ENCODE results near the gene ZFP91. TPM values are rescaled to one million over a fixed set of nuclear protein-coding genes. Genes with fewer than 3 reads are reported as not detected.

Gene ZFP91
- total RNA-seq, 2 experiments from 2014 or later: 37.2 to 38.0 TPM

- POLR2A ChIA-PET: interaction anchor here (0.8 kb wide), 1 partner anchor 10 kb away, joined by 3 read pairs; no protein-coding TSS in a partner anchor
- TF ChIP-seq CTCF (IDR thresholded peaks at IDR 0.05): no peak
- H3K27ac Mint-ChIP-seq: no peak overlapping the region
- no peaks in the 10 kb centered on the region for H3K9me3 Mint-ChIP-seq
- peaks cover 25% of the 10 kb centered on the region for H3K4me1 Mint-ChIP-seq (ENCODE audit: low read depth)
- H3K36me3 Mint-ChIP-seq (ENCODE audit: low read depth): no peaks in the 10 kb centered on the region
- intact Hi-C loops (cut with micrococcal nuclease): no loop called here
- H3K27me3 Mint-ChIP-seq: no peaks in the 10 kb centered on the region
- no peak overlapping the region for H3K4me3 Mint-ChIP-seq
- CTCF ChIA-PET: interaction anchor here (0.8 to 4.0 kb wide), 8 partner anchors 9 to 72 kb away, joined by 3 to 27 read pairs (median 4); no protein-coding TSS in a partner anchor
- DNase-seq: no peak
- ATAC-seq: no peak
Observed at GRCh38 chr11:58639669-58640068, 60.8 kb downstream of the ZFP91 start.

DNA sequence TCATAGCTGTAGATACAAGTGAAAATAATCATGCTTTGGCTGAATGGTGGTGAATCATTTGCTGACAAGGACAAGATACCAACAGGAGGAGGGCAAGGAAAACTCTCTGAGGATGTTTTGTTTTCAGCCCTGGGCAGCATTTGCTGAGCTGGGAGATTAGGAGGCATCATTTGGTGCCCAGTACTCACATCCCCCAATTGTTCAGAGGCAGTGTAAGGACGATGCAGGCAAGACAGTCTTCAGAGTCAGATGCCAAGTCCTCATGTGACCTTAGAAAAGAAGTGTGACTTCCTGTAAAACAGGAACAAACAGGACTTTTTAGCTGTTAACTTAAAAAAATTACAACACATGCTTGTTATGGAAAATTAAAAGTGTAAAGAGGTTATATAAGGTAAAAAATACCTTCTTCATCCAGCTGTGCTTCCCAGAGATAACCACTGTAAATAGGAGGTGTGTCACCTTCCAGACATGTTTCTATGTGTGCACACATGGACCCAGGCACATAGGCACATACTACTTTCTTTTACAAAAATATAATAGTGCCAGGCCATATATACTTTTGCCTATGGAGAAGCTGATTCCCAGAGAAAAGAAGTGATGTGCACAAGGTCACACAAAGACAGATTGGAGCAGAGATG is 61.6 kb downstream of the ZFP91 start:
- no peaks in the 10 kb centered on the region for H3K27me3 Mint-ChIP-seq
- peaks cover 25% of the 10 kb centered on the region for H3K4me1 Mint-ChIP-seq (ENCODE audit: low read depth)
- POLR2A ChIA-PET: interaction anchor here (0.6 to 1.0 kb wide), 2 partner anchors 15 to 137 kb away, joined by 3 to 5 read pairs; no protein-coding TSS in a partner anchor

GRCh38 chr11:58641341-58641740 is 62.5 kb downstream of the ZFP91 start:
- ChIA-PET CTCF (interaction anchor here (1.2 to 1.7 kb wide), 6 partner anchors 11 to 74 kb away, joined by 3 to 5 read pairs (median 4); no protein-coding TSS in a partner anchor), POLR2A (interaction anchor here (0.6 kb wide), 1 partner anchor 136 kb away, joined by 3 read pairs; no protein-coding TSS in a partner anchor)
- no peak for TF ChIP-seq CTCF (IDR thresholded peaks at IDR 0.05)
- H3K4me1 Mint-ChIP-seq (ENCODE audit: low read depth): peaks cover 25% of the 10 kb centered on the region
- intact Hi-C loops (cut with micrococcal nuclease): no loop called here
- DNase-seq (no peak), ATAC-seq (no peak)
- H3K27ac Mint-ChIP-seq: peak overlapping the region; percentile 27
- peaks cover 9% of the 10 kb centered on the region for H3K9me3 Mint-ChIP-seq
- no peak overlapping the region for H3K4me3 Mint-ChIP-seq
- no peaks in the 10 kb centered on the region for H3K36me3 Mint-ChIP-seq (ENCODE audit: low read depth)
- no peaks in the 10 kb centered on the region for H3K27me3 Mint-ChIP-seq

More for the DNA sequence above, 61.6 kb downstream of the ZFP91 start:
- intact Hi-C loops (cut with micrococcal nuclease): no loop called here
- Mint-ChIP-seq H3K27ac (peak overlapping the region; percentile 50), H3K36me3 (ENCODE audit: low read depth) (no peaks in the 10 kb centered on the region), H3K4me3 (no peak overlapping the region), H3K9me3 (peaks cover 2% of the 10 kb centered on the region)
- DNase-seq: no peak
- no peak for TF ChIP-seq CTCF (IDR thresholded peaks at IDR 0.05)
- CTCF ChIA-PET: interaction anchor here (1.1 to 4.0 kb wide), 7 partner anchors 10 to 73 kb away, joined by 3 to 27 read pairs (median 4); no protein-coding TSS in a partner anchor
- peak; percentile 77 for ATAC-seq

DNA sequence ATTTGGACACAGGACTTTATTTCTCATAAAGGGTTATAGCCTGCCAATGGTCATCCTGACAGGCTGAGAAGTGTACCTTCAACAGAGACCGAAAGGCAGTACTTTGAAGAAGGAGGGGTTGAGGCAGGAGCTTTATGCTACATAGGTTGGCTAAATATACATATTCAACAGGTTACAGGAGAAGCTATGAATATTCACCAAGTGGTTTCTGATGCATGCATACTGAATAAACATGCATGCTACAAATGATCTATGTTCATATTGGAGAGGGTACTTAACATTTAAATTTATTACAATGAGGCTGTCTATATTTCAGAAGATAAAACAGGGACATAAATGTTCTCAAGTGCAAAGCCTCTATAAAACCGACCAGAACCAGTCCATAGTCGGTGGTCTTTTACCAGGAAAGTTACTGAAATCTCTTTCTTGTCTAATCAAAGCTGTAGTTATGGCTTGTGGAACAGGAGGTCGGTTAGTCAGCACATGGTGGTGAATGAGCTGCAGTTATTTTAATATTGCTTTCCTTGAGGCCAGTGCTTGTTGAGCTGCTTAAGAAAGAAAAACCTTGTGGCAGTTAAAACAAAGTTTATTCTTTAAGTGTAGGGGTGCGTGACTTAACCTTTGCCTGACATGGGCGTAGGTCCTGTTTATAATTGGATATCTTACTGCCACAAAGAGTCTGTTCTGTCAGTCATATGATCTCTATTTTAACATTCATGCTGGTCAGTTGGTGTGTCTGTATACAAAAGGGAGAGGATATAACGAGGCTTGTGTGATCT is 63.1 kb downstream of the ZFP91 start:
- DNase-seq: no peak
- no peak overlapping the region for H3K27ac Mint-ChIP-seq
- POLR2A ChIA-PET: no interaction called here
- H3K36me3 Mint-ChIP-seq (ENCODE audit: low read depth): no peaks in the 10 kb centered on the region
- H3K4me3 Mint-ChIP-seq: no peak overlapping the region
- no peak for ATAC-seq
- no peaks in the 10 kb centered on the region for H3K27me3 Mint-ChIP-seq
- intact Hi-C loops (cut with micrococcal nuclease): no loop called here
- peaks cover 25% of the 10 kb centered on the region for H3K4me1 Mint-ChIP-seq (ENCODE audit: low read depth)
- CTCF ChIA-PET: interaction anchor here (1.2 to 1.5 kb wide), 3 partner anchors 10 to 13 kb away, joined by 4 to 5 read pairs (median 4); no protein-coding TSS in a partner anchor
- no peak for TF ChIP-seq CTCF (IDR thresholded peaks at IDR 0.05)
- H3K9me3 Mint-ChIP-seq: peaks cover 13% of the 10 kb centered on the region

Data from activated CD8-positive, alpha-beta T cell treated with anti-CD3 and anti-CD28 coated beads for 36 hours (primary cell).